Loucy (cell line): ENCODE data around the gene MYO3B.
A peak's percentile ranks its signal among the peaks of the same experiment; 100 is the strongest.

Source experiments
- H2AFZ ChIP-seq: fragments of 200-600 bp; sonication (generic); 2 replicates; pipeline ENCODE4 v1.6.0; 2016; ENCODE audit warnings: antibody characterized with exemption, mild to moderate bottlenecking, low read length, moderate library complexity
- H3F3A ChIP-seq: fragments of 200-600 bp; 2 replicates; pipeline ENCODE4 v1.6.0; 2016; ENCODE audit warnings: antibody characterized with exemption, low read depth, mild to moderate bottlenecking
- H3K27me3 ChIP-seq: fragments of 200-600 bp; sonication (generic); 2 replicates; pipeline ENCODE4 v1.6.1; 2014; ENCODE audit warnings: low read length, mild to moderate bottlenecking; ENCODE audit not compliant: insufficient read depth, poor library complexity, severe bottlenecking
- H3K36me3 ChIP-seq: fragments of 200-600 bp; sonication (generic); 2 replicates; pipeline ENCODE4 v1.6.1; 2016; ENCODE audit warnings: low read length; ENCODE audit not compliant: insufficient read depth
- H3K4me1 ChIP-seq: fragments of 200-600 bp; sonication (generic); 2 replicates; pipeline ENCODE4 v1.5.1; 2014; ENCODE audit warnings: low read length, mild to moderate bottlenecking; ENCODE audit not compliant: insufficient read depth, poor library complexity, severe bottlenecking
- H3K4me2 ChIP-seq: fragments of 200-600 bp; sonication (generic); 2 replicates; pipeline ENCODE4 v1.6.0; 2014; ENCODE audit warnings: antibody characterized with exemption, low read length, low read depth, mild to moderate bottlenecking; ENCODE audit not compliant: poor library complexity, severe bottlenecking
- H3K4me3 ChIP-seq: fragments of 200-600 bp; sonication (generic); 2 replicates; pipeline ENCODE4 v1.5.1; 2014; ENCODE audit warnings: low read length, mild to moderate bottlenecking, mixed read lengths; ENCODE audit not compliant: poor library complexity, severe bottlenecking
- H3K79me2 ChIP-seq: fragments of 200-600 bp; sonication (generic); 2 replicates; pipeline ENCODE4 v1.6.1; 2014; ENCODE audit warnings: low read length; ENCODE audit not compliant: insufficient read depth
- H3K9ac ChIP-seq: fragments of 200-600 bp; sonication (generic); 2 replicates; pipeline ENCODE4 v1.6.0; 2014; ENCODE audit warnings: mild to moderate bottlenecking, low read depth, low read length, moderate library complexity; ENCODE audit not compliant: poor library complexity, severe bottlenecking
- H3K9me2 ChIP-seq: fragments of 200-600 bp; sonication (generic); replicated peaks from 2 replicates; pipeline ENCODE4 v1.6.1; 2016; ENCODE audit warnings: low read depth, low read length, mixed read lengths
- H3K9me3 ChIP-seq: fragments of 200-600 bp; sonication (generic); 2 replicates; pipeline ENCODE4 v1.6.1; 2014; ENCODE audit warnings: mild to moderate bottlenecking, antibody characterized with exemption, low read length, low read depth; ENCODE audit not compliant: insufficient read depth
- H4K20me1 ChIP-seq: fragments of 200-600 bp; sonication (generic); 2 replicates; pipeline ENCODE4 v1.6.0; 2014; ENCODE audit warnings: antibody characterized with exemption, low read length, mild to moderate bottlenecking; ENCODE audit not compliant: insufficient read depth, poor library complexity, severe bottlenecking
- EZH2phosphoT487 ChIP-seq: fragments of 200-600 bp; IDR thresholded peaks from 2 replicates; pipeline ENCODE4 v1.6.1; 2018; ENCODE audit warnings: antibody characterized with exemption, mild to moderate bottlenecking, moderate library complexity, borderline replicate concordance
- TF ChIP-seq, protein P1 (sequence below): fragments of 200-600 bp; sonication (generic); conservative IDR thresholded peaks from 2 replicates; pipeline ENCODE4 v1.5.1; 2014; ENCODE audit warnings: mild to moderate bottlenecking, antibody characterized with exemption, low read length

Gene MYO3B, protein sequence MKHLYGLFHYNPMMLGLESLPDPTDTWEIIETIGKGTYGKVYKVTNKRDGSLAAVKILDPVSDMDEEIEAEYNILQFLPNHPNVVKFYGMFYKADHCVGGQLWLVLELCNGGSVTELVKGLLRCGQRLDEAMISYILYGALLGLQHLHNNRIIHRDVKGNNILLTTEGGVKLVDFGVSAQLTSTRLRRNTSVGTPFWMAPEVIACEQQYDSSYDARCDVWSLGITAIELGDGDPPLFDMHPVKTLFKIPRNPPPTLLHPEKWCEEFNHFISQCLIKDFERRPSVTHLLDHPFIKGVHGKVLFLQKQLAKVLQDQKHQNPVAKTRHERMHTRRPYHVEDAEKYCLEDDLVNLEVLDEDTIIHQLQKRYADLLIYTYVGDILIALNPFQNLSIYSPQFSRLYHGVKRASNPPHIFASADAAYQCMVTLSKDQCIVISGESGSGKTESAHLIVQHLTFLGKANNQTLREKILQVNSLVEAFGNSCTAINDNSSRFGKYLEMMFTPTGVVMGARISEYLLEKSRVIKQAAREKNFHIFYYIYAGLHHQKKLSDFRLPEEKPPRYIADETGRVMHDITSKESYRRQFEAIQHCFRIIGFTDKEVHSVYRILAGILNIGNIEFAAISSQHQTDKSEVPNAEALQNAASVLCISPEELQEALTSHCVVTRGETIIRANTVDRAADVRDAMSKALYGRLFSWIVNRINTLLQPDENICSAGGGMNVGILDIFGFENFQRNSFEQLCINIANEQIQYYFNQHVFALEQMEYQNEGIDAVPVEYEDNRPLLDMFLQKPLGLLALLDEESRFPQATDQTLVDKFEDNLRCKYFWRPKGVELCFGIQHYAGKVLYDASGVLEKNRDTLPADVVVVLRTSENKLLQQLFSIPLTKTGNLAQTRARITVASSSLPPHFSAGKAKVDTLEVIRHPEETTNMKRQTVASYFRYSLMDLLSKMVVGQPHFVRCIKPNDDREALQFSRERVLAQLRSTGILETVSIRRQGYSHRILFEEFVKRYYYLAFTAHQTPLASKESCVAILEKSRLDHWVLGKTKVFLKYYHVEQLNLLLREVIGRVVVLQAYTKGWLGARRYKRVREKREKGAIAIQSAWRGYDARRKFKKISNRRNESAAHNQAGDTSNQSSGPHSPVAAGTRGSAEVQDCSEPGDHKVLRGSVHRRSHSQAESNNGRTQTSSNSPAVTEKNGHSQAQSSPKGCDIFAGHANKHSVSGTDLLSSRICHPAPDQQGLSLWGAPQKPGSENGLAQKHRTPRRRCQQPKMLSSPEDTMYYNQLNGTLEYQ (N-terminal part only)

DNA sequence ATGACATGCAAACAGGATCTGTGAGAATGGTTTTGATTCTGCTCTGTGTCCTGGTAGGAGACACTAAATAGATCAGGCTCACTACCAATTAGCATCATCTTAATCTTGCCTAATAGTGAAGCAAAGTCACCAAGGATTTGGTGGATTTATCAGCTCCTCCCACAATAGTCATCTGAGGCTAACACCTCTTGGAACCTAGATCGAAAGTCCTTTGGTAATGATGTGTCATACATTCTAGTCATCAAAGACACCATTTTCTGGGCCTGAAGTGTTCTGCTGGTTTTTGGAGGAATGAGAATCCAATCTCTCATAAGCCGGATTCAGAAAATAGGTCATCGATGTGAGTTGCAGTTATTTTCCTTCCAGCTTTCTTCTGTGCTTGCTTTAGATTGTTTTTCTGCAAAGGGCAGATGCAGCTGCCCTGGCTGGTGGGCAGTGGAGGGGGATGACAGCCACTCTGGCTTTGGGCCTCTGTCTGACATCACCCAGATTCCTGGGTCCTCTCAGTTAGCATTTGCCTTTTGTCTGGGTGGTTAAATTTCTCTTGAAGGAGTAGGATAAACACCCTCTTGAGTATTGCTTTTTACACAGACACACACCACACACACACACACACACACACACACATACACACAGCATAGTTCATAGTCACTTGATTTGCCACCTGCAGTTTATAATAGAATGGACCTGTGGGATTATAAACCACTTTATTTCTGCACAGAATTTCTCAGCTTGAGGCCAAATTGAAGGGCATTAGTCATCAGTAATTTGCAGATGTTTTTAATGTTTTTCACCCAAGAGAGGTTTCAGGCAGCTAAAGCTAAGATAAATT lies at the start of gene MYO3B:
Gene MYO3B (plus strand): TSS at position 198 of the 832 bp plus-strand sequence. CDS start 141 bp downstream, at position 339.
- H3F3A ChIP-seq: no peaks in the 10 kb centered on the region
- H3K9me2 ChIP-seq: no peaks in the 10 kb centered on the region
- H3K36me3 ChIP-seq: no peaks in the 10 kb centered on the region
- TF ChIP-seq, protein P1, sequence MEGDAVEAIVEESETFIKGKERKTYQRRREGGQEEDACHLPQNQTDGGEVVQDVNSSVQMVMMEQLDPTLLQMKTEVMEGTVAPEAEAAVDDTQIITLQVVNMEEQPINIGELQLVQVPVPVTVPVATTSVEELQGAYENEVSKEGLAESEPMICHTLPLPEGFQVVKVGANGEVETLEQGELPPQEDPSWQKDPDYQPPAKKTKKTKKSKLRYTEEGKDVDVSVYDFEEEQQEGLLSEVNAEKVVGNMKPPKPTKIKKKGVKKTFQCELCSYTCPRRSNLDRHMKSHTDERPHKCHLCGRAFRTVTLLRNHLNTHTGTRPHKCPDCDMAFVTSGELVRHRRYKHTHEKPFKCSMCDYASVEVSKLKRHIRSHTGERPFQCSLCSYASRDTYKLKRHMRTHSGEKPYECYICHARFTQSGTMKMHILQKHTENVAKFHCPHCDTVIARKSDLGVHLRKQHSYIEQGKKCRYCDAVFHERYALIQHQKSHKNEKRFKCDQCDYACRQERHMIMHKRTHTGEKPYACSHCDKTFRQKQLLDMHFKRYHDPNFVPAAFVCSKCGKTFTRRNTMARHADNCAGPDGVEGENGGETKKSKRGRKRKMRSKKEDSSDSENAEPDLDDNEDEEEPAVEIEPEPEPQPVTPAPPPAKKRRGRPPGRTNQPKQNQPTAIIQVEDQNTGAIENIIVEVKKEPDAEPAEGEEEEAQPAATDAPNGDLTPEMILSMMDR: no peak
- no peak for TF ChIP-seq EZH2phosphoT487
- H3K27me3 ChIP-seq: no peaks in the 10 kb centered on the region
- no peaks in the 10 kb centered on the region for H4K20me1 ChIP-seq
- H3K4me2 ChIP-seq: no peak within 1 kb of the TSS
- no peaks in the 10 kb centered on the region for H3K79me2 ChIP-seq
- H3K9ac ChIP-seq: no peak within 1 kb of the TSS
- H3K4me1 ChIP-seq: no peaks in the 10 kb centered on the region
- H3K9me3 ChIP-seq: no peaks in the 10 kb centered on the region
- no peak within 1 kb of the TSS for H3K4me3 ChIP-seq
- no peak within 1 kb of the TSS for H2AFZ ChIP-seq

DNA sequence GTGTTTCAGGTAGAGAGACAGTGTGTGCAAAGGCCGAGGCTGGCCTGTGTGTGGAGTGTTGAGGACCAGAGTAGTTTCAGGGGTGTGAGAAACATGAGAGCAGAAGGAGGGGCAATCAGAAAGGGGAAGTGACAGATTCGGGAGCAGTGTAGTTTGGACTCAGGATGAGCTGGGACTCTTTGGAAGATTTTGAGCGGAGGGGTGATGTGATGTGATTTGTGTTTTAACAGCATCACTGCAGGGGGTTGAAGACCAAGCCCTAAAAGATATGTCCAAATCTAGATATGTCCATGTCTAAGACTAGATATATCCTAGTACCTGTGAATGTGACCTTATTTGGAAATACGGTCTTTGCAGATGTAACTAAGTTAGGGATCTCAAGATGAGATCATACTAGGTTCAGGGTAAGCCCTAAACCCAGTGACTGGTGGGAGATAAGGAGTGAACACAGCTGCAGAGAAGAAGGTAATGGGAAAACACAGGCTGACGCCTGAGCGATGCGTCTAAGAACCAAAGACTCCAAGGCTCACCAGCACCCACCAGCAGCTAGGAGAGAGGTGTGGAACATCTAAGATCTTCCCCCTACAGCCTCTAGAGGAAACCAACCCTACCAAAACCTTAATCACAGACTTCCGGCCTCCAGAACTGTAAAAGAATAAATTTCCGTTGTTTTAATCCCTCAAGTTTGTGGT lies 38.5 kb upstream of the MYO3B start:
- no peaks in the 10 kb centered on the region for H3K9me2 ChIP-seq
- peak overlapping the region; percentile 56; the same call in 1 of the 2 replicates for H2AFZ ChIP-seq
- peak overlapping the region; percentile 54 for H3K4me3 ChIP-seq
- H3K79me2 ChIP-seq: no peaks in the 10 kb centered on the region
- peaks cover 4% of the 10 kb centered on the region; the same call in 1 of the 2 replicates for H3K9me3 ChIP-seq
- H3F3A ChIP-seq: 0 out of 2 replicates have a peak, but pooled peaks cover 3% of the 10 kb centered on the region
- peaks cover 50% of the 10 kb centered on the region for H3K4me1 ChIP-seq
- no peaks in the 10 kb centered on the region for H4K20me1 ChIP-seq
- no peak for TF ChIP-seq EZH2phosphoT487
- TF ChIP-seq, protein P1: no peak
- H3K36me3 ChIP-seq: no peaks in the 10 kb centered on the region
- H3K4me2 ChIP-seq: peak overlapping the region; percentile 88
- H3K9ac ChIP-seq: peak overlapping the region; percentile 37
- H3K27me3 ChIP-seq: no peaks in the 10 kb centered on the region
